Fibroblast of lung (primary cell): ENCODE results near the gene C16orf74. TPM values are rescaled to one million over a fixed set of nuclear protein-coding genes. Genes with fewer than 3 reads are reported as not detected.

ENCODE experiments used
- DNase-seq, 2 donors: peaks; one replicate each; pipeline versions ENCODE4 v3.0.0 to v3.0.0-alpha.2; 2010; ENCODE audit warnings: low read depth in 2 of 2
- H2AFZ ChIP-seq: 2 replicates; pipeline ENCODE4 v1.5.1; 2012; ENCODE audit warnings: low read length, control low read depth, inconsistent platforms
- H3K27ac ChIP-seq: 2 replicates; pipeline ENCODE4 v1.5.1; 2011; ENCODE audit warnings: low read length, control low read depth; ENCODE audit not compliant: insufficient read depth
- H3K27me3 ChIP-seq: 2 replicates; pipeline ENCODE4 v1.5.1; 2011; ENCODE audit warnings: mild to moderate bottlenecking, low read length; ENCODE audit not compliant: control insufficient read depth, insufficient read depth
- H3K36me3 ChIP-seq: 2 replicates; pipeline ENCODE4 v1.5.1; 2011; ENCODE audit warnings: low read length; ENCODE audit not compliant: control insufficient read depth, insufficient read depth
- H3K4me1 ChIP-seq: 2 replicates; pipeline ENCODE4 v1.5.1; 2011; ENCODE audit warnings: low read length; ENCODE audit not compliant: control insufficient read depth, insufficient read depth; ENCODE audit errors: extremely low read depth
- H3K4me2 ChIP-seq: 2 replicates; pipeline ENCODE4 v1.5.1; 2011; ENCODE audit warnings: low read length, control low read depth; ENCODE audit not compliant: insufficient read depth; ENCODE audit errors: extremely low read depth
- H3K4me3 ChIP-seq, 4 experiments: fragments of 200-600 bp in 1 of 4; sonication (generic) in 1 of 4; replicated peaks in 1 of 4; 2 replicates each; pipeline ENCODE4 v1.5.1; 2011 to 2016; ENCODE audit warnings: low read length in 4 of 4, low read depth in 3 of 4, mild to moderate bottlenecking in 3 of 4, control low read depth in 2 of 4, inconsistent platforms in 1 of 4, mixed read lengths in 1 of 4; ENCODE audit not compliant: insufficient read depth in 1 of 4; ENCODE audit errors: control extremely low read depth in 1 of 4
- H3K79me2 ChIP-seq: 2 replicates; pipeline ENCODE4 v1.5.1; 2012; ENCODE audit warnings: mild to moderate bottlenecking, low read length, inconsistent platforms; ENCODE audit not compliant: control insufficient read depth, insufficient read depth
- H3K9ac ChIP-seq: 2 replicates; pipeline ENCODE4 v1.5.1; 2011; ENCODE audit warnings: mild to moderate bottlenecking, low read length, control low read depth; ENCODE audit not compliant: insufficient read depth
- H3K9me3 ChIP-seq: 2 replicates; pipeline ENCODE4 v1.5.1; 2012; ENCODE audit warnings: low read depth, low read length; ENCODE audit not compliant: control insufficient read depth, insufficient read depth
- H4K20me1 ChIP-seq: 2 replicates; pipeline ENCODE4 v1.5.1; 2011; ENCODE audit warnings: low read length; ENCODE audit not compliant: control insufficient read depth, insufficient read depth; ENCODE audit errors: extremely low read depth
- CTCF ChIP-seq, 2 donors: IDR thresholded peaks in 1 of 2; conservative IDR thresholded peaks in 1 of 2; 1 replicate in 1 of 2; 2 replicates in 1 of 2; pipeline ENCODE4 v1.5.1; 2011 to 2012; ENCODE audit warnings: low read length in 2 of 2, control low read depth in 1 of 2, inconsistent platforms in 1 of 2, low read depth in 1 of 2, mild to moderate bottlenecking in 1 of 2
- EZH2 ChIP-seq: IDR thresholded peaks from 2 replicates; pipeline ENCODE4 v1.5.1; 2012; ENCODE audit warnings: low read length, control low read depth, mild to moderate bottlenecking; ENCODE audit errors: missing control alignments
- polyA plus RNA-seq, 2 donors: library from polyadenylated mRNA; depleted of rRNA in 1 of 2; stranded (reverse) in 1 of 2; unstranded in 1 of 2; fragments of >200 nt; gene quantifications; 2 replicates each; pipeline ENCODE4 v1.2.1, GENCODE V29; 2011 to 2012; ENCODE audit warnings: missing spikeins in 1 of 2
- total RNA-seq: library from RNA; depleted of rRNA; stranded (reverse); fragments of >200 nt; gene quantifications from 2 replicates; pipeline ENCODE4 v1.2.1, GENCODE V29; 2014

Gene C16orf74
- total and polyA plus RNA-seq, 2 donors (not counting 1 experiment from before 2014, with no cell fraction given) = 4.6 to 6.4 TPM

DNA sequence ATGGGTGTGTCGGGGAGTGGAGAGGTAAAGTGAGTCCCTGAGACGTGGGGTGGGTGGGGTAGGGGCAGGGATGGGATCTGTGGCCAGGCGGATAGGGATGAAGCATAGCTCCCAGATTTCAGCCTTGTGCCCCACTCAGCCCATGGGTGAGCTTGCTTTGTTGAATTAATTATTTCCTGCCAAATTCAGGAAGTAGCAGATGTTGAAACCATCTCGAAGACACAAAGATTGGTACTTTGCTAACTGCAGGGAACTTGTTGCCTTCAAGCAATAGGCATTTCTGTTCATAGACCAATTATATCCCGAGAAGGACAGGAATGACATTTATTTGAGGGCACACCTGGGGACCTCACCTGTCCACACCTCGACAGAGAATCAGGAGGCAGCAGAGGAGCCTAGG lies 11.0 kb upstream of the C16orf74 start:
- TF ChIP-seq CTCF (conservative IDR thresholded peaks at IDR 0.05 in 1 of 2, IDR thresholded peaks at IDR 0.05 in 1 of 2; ENCODE audit: low read depth in 1 of 2, low read length in 2 of 2) (no peak), EZH2 (no peak)

DNA sequence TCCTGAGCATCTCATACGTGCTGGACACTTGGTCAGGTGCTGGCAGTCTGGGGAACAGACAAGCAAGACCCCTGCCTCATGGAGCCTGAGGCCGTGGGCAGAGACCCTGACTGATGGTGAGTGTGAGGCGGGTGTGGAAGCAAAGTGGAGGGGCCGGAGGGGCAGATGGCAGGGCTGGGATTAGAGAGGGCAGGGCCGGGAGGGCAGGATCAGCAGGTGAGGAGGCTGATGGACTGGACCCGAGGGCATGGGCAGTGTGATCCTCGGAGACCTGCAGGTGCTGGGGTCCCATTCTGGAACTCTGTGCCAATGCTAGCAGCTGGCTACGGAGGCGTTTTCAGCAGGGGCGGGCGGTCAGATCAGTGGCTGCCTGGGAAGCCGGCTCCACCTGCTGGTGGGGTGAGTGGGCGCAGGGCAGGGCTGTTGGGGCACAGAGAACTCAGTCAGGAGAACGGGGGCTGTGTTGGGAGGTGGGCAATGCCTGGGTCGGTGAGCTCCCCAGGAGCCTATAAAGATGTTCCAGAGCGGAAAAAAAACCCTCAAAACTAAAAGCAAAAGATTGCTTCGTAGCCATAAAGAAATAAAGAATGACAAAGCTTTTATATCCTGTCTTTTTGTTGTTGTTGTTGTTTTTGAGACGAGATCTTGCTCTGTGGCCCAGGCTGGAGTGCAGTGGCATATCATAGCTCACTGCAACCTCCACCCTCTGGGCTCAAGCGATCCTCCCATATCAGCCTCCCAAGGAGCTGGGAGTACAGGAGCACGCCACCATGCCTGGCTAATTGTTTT lies 8.9 kb upstream of the C16orf74 start:
- no peak overlapping the region for H3K9ac ChIP-seq
- H3K27me3 ChIP-seq = no peaks in the 10 kb centered on the region
- H4K20me1 ChIP-seq = no peaks in the 10 kb centered on the region
- H3K9me3 ChIP-seq = no peaks in the 10 kb centered on the region
- no peaks in the 10 kb centered on the region for H3K79me2 ChIP-seq
- no peaks in the 10 kb centered on the region for H3K36me3 ChIP-seq
- H3K4me2 ChIP-seq = no peak overlapping the region
- H2AFZ ChIP-seq = no peak overlapping the region
- TF ChIP-seq CTCF (conservative IDR thresholded peaks at IDR 0.05 in 1 of 2, IDR thresholded peaks at IDR 0.05 in 1 of 2; ENCODE audit: low read depth in 1 of 2, low read length in 2 of 2) (peak; percentile 17 to 29), EZH2 (no peak)
- H3K4me3 ChIP-seq = no peak overlapping the region
- no peak overlapping the region for H3K27ac ChIP-seq
- DNase-seq = no peak
- peaks cover 12% of the 10 kb centered on the region for H3K4me1 ChIP-seq

More for the DNA sequence above, 11.0 kb upstream of the C16orf74 start:
- H2AFZ ChIP-seq = no peak overlapping the region
- no peak overlapping the region for H3K9ac ChIP-seq
- peaks cover 8% of the 10 kb centered on the region for H3K4me1 ChIP-seq
- H3K36me3 ChIP-seq = no peaks in the 10 kb centered on the region
- no peaks in the 10 kb centered on the region for H4K20me1 ChIP-seq
- no peak overlapping the region for H3K27ac ChIP-seq
- no peaks in the 10 kb centered on the region for H3K79me2 ChIP-seq
- no peaks in the 10 kb centered on the region for H3K9me3 ChIP-seq
- no peaks in the 10 kb centered on the region for H3K27me3 ChIP-seq
- no peak overlapping the region for H3K4me3 ChIP-seq
- no peak for DNase-seq
- H3K4me2 ChIP-seq = no peak overlapping the region

GRCh38 chr16:85759136-85759535 lies 8.2 kb upstream of the C16orf74 start:
- H3K27ac ChIP-seq = no peak overlapping the region
- no peaks in the 10 kb centered on the region for H3K79me2 ChIP-seq
- no peaks in the 10 kb centered on the region for H3K36me3 ChIP-seq
- H3K27me3 ChIP-seq = no peaks in the 10 kb centered on the region
- no peak overlapping the region for H2AFZ ChIP-seq
- no peaks in the 10 kb centered on the region for H4K20me1 ChIP-seq
- H3K4me2 ChIP-seq = no peak overlapping the region
- H3K9me3 ChIP-seq = no peaks in the 10 kb centered on the region
- no peak overlapping the region for H3K9ac ChIP-seq
- peaks cover 12% of the 10 kb centered on the region for H3K4me1 ChIP-seq
- no peak for DNase-seq
- TF ChIP-seq CTCF (conservative IDR thresholded peaks at IDR 0.05 in 1 of 2, IDR thresholded peaks at IDR 0.05 in 1 of 2; ENCODE audit: low read depth in 1 of 2, low read length in 2 of 2) = no peak
- no peak for TF ChIP-seq EZH2
- H3K4me3 ChIP-seq = no peak overlapping the region
